Measurements from ENCODE around the gene PPP4R1.

DNA sequence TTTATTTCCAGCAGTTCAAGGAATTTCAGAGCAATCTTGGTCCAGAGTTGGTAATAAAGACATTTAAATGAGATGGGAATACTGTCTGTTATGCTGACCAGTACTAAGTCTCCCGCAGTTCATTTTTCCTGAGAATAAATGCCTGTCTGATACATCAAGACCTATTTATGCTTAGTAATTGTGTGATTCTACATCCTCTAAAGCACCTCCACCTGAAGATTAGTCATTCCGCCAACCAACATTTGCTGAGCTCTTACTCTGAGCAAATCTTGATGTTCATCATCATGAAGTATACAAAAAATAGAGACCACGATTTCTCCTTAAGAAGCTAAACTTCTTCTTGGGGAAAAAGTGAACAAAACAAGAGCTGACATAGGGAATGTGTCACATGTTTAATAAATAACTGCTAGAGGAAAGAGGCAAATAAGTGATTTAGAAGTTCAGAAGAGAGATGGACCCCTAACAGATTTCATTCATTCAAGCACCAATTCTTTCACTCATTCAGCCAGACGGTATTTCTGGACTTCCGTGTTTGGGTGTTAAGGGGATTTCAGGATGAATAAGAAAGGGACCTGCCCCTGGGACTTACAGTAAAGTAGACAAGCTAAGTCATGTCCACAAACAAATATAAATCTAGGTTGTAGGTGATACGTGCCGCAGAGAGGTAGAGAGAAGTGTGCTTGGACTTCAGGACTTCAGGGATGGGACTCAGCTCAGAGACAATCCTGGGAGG is 34.2 kb upstream of the PPP4R1 start:
- no peak for TF ChIP-seq GATA2 (IDR thresholded peaks at IDR 0.05; ENCODE audit: low read depth, low read length)
- TF ChIP-seq GATA3 (IDR thresholded peaks at IDR 0.05; ENCODE audit: low read depth, low read length): no peak

Data from SH-SY5Y (cell line).